CD4-positive, CD25-positive, alpha-beta regulatory T cell (primary cell): Measurements from ENCODE around the gene NDUFAF5. TPM values are rescaled to one million over a fixed set of nuclear protein-coding genes. Genes with fewer than 3 reads are reported as not detected.

ENCODE experiments used
- ATAC-seq, 2 donors: fragments of 150-1000 bp; cut with Tn5 transposase; one replicate each; pipeline ENCODE4 v1.10.0; 2021; ENCODE audit warnings: low read depth in 2 of 2, moderate number of reproducible peaks in 2 of 2, moderate library complexity in 1 of 2
- DNase-seq, 3 donors: peaks; one replicate each; pipeline versions ENCODE4 v3.0.0 to v3.0.0-alpha.2; 2012 to 2022; ENCODE audit warnings: mixed read lengths in 1 of 3
- H3K27ac ChIP-seq: one replicate; pipeline ENCODE4 v1.7.0; 2013; ENCODE audit warnings: mild to moderate bottlenecking, low read length; ENCODE audit not compliant: insufficient read depth, poor library complexity, severe bottlenecking
- H3K27me3 ChIP-seq: one replicate; pipeline ENCODE4 v1.7.0; 2013; ENCODE audit warnings: low read length; ENCODE audit not compliant: control insufficient read depth, insufficient read depth
- H3K36me3 ChIP-seq: one replicate; pipeline ENCODE4 v1.7.0; 2013; ENCODE audit warnings: mild to moderate bottlenecking, low read length, moderate library complexity; ENCODE audit not compliant: control insufficient read depth, insufficient read depth
- H3K4me1 ChIP-seq: 2 replicates; pipeline ENCODE4 v1.7.0; 2013; ENCODE audit warnings: mild to moderate bottlenecking, low read length; ENCODE audit not compliant: insufficient read depth, control insufficient read depth, poor library complexity, severe bottlenecking
- H3K4me3 ChIP-seq: one replicate; pipeline ENCODE4 v1.7.0; 2013; ENCODE audit warnings: low read depth, mild to moderate bottlenecking, low read length, moderate library complexity
- H3K9me3 ChIP-seq, 2 experiments: 1 replicate in 1 of 2; 2 replicates in 1 of 2; pipeline ENCODE4 v1.7.0; 2013; ENCODE audit warnings: low read length in 2 of 2, mild to moderate bottlenecking in 1 of 2, moderate library complexity in 1 of 2; ENCODE audit not compliant: control insufficient read depth in 2 of 2
- H3K27ac Mint-ChIP-seq, 3 donors: one replicate each; pipeline ENCODE4 v1.8.0; 2020 to 2022; ENCODE audit warnings: mild to moderate bottlenecking in 3 of 3, mixed read lengths in 3 of 3, moderate library complexity in 2 of 3
- H3K27me3 Mint-ChIP-seq: one replicate; pipeline ENCODE4 v1.8.0; 2022; ENCODE audit warnings: mild to moderate bottlenecking, mixed read lengths
- H3K36me3 Mint-ChIP-seq: one replicate; pipeline ENCODE4 v1.8.0; 2020; ENCODE audit warnings: mixed read lengths
- H3K4me1 Mint-ChIP-seq, 4 donors: one replicate each; pipeline ENCODE4 v1.8.0; 2020 to 2022; ENCODE audit warnings: mixed read lengths in 4 of 4, mild to moderate bottlenecking in 1 of 4
- H3K4me3 Mint-ChIP-seq, 4 donors: one replicate each; pipeline ENCODE4 v1.8.0; 2020 to 2022; ENCODE audit warnings: mild to moderate bottlenecking in 4 of 4, mixed read lengths in 4 of 4, moderate library complexity in 3 of 4
- H3K9me3 Mint-ChIP-seq, 7 donors: one replicate each; pipeline ENCODE4 v1.8.0; 2020 to 2022; ENCODE audit warnings: mixed read lengths in 7 of 7, mild to moderate bottlenecking in 3 of 7, moderate library complexity in 2 of 7
- polyA plus RNA-seq, 4 donors: library from polyadenylated mRNA; unstranded; fragments of 300-500 nt; fragmentation: Illumina TruSeq; gene quantifications; one replicate each; pipeline ENCODE4 v1.2.3, GENCODE V29; 2021
- total RNA-seq: library from RNA; stranded (reverse); gene quantifications from one replicate; pipeline ENCODE4 v1.2.3, GENCODE V29; 2022

Gene NDUFAF5
- total and polyA plus RNA-seq, 5 donors from 2014 or later = 7.3 to 51.4 (median 12.0) TPM

DNA sequence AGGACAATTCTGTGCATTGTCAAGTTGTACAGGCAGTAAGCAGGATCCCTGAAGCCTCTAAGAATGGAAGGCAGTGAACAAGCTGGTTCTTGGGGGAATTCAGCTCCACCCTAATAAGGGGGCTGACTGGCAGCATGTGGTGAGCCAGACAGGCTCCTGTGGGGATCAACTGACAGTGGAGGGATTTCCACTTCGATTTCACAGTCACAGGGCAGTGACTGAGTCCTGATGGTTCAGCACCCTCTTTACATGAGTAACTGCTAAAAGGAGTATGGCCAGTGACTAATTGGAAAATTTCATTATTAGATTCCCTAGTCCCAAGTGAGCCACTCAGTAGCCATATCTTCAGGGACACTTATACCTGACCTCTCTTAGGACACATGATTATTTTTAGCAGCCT, 78.4 kb downstream of the NDUFAF5 start:
- H3K27ac Mint-ChIP-seq = no peak overlapping the region
- DNase-seq = no peak

DNA sequence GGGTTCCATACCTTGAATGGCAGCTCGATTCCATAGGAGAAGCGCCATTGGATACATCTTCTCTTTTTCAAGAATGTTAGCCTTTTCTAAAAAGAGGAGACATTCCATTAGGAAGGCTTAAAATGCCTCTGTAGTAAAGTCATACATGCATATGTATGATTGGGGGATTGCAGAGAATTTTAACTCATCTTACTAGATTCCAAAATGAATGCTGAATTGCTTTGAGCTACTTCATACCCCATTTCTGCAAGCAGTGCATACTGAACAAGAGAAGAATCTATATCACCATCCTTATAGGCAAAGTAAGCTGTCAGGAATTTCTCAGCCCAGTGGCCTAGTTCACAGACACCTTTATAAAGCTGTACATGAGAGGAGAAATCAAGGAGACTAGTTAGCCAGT, 80.3 kb downstream of the NDUFAF5 start:
- ATAC-seq (no peak), DNase-seq (no peak)
- Mint-ChIP-seq H3K36me3 (no peaks in the 10 kb centered on the region), H3K27ac (no peak overlapping the region), H3K27me3 (no peaks in the 10 kb centered on the region), H3K4me1 (no peaks in the 10 kb centered on the region), H3K9me3 (peaks cover 0 to 7% (median 0%) of the 10 kb centered on the region in 7 donors), H3K4me3 (no peak overlapping the region)
- H3K36me3 ChIP-seq = no peaks in the 10 kb centered on the region
- H3K4me3 ChIP-seq = no peak overlapping the region
- H3K4me1 ChIP-seq = no peaks in the 10 kb centered on the region
- no peaks in the 10 kb centered on the region for H3K27me3 ChIP-seq
- H3K27ac ChIP-seq = no peak overlapping the region
- H3K9me3 ChIP-seq = no peaks in the 10 kb centered on the region

More for the DNA sequence above, 78.4 kb downstream of the NDUFAF5 start:
- H3K27ac ChIP-seq = no peak overlapping the region
- H3K4me1 ChIP-seq = no peaks in the 10 kb centered on the region
- H3K9me3 ChIP-seq = no peaks in the 10 kb centered on the region
- no peaks in the 10 kb centered on the region for H3K36me3 ChIP-seq
- H3K27me3 ChIP-seq = no peaks in the 10 kb centered on the region
- Mint-ChIP-seq H3K4me1 (no peaks in the 10 kb centered on the region), H3K9me3 (peaks cover 0 to 7% (median 0%) of the 10 kb centered on the region in 7 donors), H3K27me3 (no peaks in the 10 kb centered on the region), H3K4me3 (no peak overlapping the region), H3K36me3 (no peaks in the 10 kb centered on the region)
- H3K4me3 ChIP-seq = no peak overlapping the region
- no peak for ATAC-seq

DNA sequence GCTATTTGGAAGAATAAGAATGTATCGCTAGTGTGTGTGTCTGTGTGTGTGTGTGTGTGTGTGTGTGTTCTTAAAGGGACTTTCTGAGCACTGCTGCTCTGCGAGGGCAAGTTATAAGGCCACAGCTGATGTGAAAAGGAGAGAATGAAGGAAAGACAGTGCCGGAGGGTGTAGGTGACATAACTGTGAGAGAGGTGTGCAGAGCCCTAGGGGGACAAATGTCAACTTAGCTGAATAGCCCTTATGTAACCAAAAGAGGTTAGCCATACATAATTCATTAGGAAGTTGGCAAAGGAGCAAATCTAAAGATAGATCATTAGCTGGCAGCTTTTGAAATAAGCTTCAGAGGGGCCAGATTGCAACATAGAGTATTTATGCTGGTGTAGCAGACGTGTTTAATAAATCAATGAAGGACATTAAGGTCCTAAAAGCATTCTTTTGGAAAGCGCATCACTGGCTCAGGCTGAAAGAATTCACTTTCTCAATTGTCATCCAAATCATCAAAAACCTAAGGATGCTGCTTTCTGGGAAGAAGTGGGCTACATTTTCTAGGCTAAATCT, 81.0 kb downstream of the NDUFAF5 start:
- Mint-ChIP-seq H3K4me3 (no peak overlapping the region), H3K9me3 (peaks cover 0 to 2% (median 0%) of the 10 kb centered on the region in 7 donors), H3K36me3 (no peaks in the 10 kb centered on the region), H3K27ac (peak overlapping the region in 1 of 3 donors; percentile 10), H3K4me1 (no peaks in the 10 kb centered on the region), H3K27me3 (no peaks in the 10 kb centered on the region)
- ATAC-seq (no peak), DNase-seq (no peak)
- Histone ChIP-seq H3K9me3 (no peaks in the 10 kb centered on the region), H3K4me3 (no peak overlapping the region), H3K4me1 (no peaks in the 10 kb centered on the region), H3K27me3 (no peaks in the 10 kb centered on the region), H3K27ac (no peak overlapping the region), H3K36me3 (no peaks in the 10 kb centered on the region)

DNA sequence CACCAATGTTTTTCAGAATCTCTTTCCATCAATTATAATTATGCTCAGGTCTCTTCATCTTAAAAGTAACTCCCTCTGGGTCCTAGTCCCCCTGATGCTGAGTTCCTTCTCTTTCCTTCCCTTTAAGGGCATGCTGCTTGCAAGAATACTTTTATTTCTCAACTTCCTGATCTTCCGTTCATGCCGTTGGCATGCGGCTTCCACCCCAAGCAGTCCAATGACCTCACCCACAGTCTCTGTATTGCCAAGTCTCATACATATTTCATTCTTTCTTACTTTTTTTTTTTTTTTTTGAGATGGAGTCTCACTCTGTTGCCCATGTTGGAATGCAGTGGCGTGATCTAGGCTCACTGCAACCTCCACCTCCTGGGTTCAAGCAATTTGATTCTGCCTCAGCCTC, 83.5 kb downstream of the NDUFAF5 start:
- Histone ChIP-seq H3K4me3 (no peak overlapping the region), H3K9me3 (no peaks in the 10 kb centered on the region), H3K27me3 (no peaks in the 10 kb centered on the region), H3K4me1 (no peaks in the 10 kb centered on the region), H3K36me3 (no peaks in the 10 kb centered on the region), H3K27ac (no peak overlapping the region)
- no peak overlapping the region for H3K4me3 Mint-ChIP-seq
- DNase-seq = no peak
- no peak overlapping the region for H3K27ac Mint-ChIP-seq
- no peaks in the 10 kb centered on the region for H3K36me3 Mint-ChIP-seq
- ATAC-seq = no peak
- H3K4me1 Mint-ChIP-seq = no peaks in the 10 kb centered on the region
- H3K9me3 Mint-ChIP-seq = no peaks in the 10 kb centered on the region
- no peaks in the 10 kb centered on the region for H3K27me3 Mint-ChIP-seq

DNA sequence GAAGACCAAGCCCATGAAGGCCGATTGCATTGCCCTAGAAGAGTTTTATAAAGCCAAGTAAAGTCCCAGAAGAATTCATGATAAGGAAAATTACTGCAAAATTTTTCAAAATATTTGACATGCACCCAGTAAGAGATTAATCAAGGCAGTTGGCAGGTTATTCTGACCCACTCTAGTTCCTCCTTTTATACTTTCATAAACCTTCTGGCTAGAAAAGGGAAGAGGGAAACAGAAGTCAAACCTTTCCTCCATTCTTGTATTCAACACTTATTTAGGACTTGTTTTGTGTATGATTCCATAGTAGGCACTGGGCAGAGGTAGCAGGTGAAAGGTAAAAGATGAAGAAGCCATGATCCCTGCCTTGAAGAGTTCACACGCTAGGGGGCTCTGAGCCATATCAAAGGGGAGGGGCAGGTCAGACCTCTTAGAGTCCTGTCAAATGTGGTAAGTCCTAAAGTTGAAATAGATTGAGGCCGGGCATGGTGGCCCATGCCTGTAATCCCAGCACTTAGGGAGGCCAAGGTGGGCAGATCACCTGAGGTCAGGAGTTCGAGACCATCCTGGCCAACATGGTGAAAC, 85.4 kb downstream of the NDUFAF5 start:
- no peaks in the 10 kb centered on the region for H3K4me1 ChIP-seq
- no peak for ATAC-seq
- no peaks in the 10 kb centered on the region for H3K27me3 Mint-ChIP-seq
- H3K9me3 ChIP-seq = no peaks in the 10 kb centered on the region
- no peak overlapping the region for H3K4me3 ChIP-seq
- H3K9me3 Mint-ChIP-seq = no peaks in the 10 kb centered on the region
- no peak for DNase-seq
- H3K36me3 Mint-ChIP-seq = no peaks in the 10 kb centered on the region
- H3K27ac Mint-ChIP-seq = no peak overlapping the region
- H3K27ac ChIP-seq = no peak overlapping the region
- H3K27me3 ChIP-seq = no peaks in the 10 kb centered on the region
- H3K36me3 ChIP-seq = no peaks in the 10 kb centered on the region
- no peak overlapping the region for H3K4me3 Mint-ChIP-seq
- no peaks in the 10 kb centered on the region for H3K4me1 Mint-ChIP-seq

Other genes starting within 250 kb of the NDUFAF5 start
- gene TASP1, start 146.1 kb upstream of the NDUFAF5 start, total RNA-seq = 19.0 TPM
- 10 to 100 TPM in 3 of 4 donors, 1 to 10 TPM in 1; 9.5 to 13.6 (median 11.8) TPM for gene TASP1, start 146.1 kb upstream of the NDUFAF5 start, polyA plus RNA-seq
- gene ESF1, start 109 bp upstream of the NDUFAF5 start, total RNA-seq = 8.5 TPM
- 1 to 10 TPM; 4.1 to 5.0 (median 4.6) TPM for gene ESF1, start 109 bp upstream of the NDUFAF5 start, polyA plus RNA-seq
- not detected for gene SEL1L2, start 205.6 kb downstream of the NDUFAF5 start, total RNA-seq
- not detected for gene SEL1L2, start 205.6 kb downstream of the NDUFAF5 start, polyA plus RNA-seq
- not detected for gene MACROD2, start 210.5 kb downstream of the NDUFAF5 start, total RNA-seq
- gene MACROD2, start 210.5 kb downstream of the NDUFAF5 start, polyA plus RNA-seq = 1 to 10 TPM in 1 of 4 donors, not detected in 3; 1.4 TPM